GM12865 (cell line): ENCODE measurements around the gene MS4A10.

Experiments
- DNase-seq: peaks from one replicate; pipeline ENCODE4 v3.0.0; 2010; ENCODE audit warnings: low read depth
- H3K4me3 ChIP-seq: 2 replicates; pipeline ENCODE4 v1.5.1; 2011; ENCODE audit warnings: mild to moderate bottlenecking, low read depth, low read length, control low read depth
- CTCF ChIP-seq: IDR thresholded peaks from 2 replicates; pipeline ENCODE4 v1.5.1; 2011; ENCODE audit warnings: low read length, control low read depth, low read depth, inconsistent platforms; ENCODE audit not compliant: insufficient read depth; ENCODE audit errors: missing control alignments

The MS4A10 gene

GRCh38 chr11:60797846-60798630, 12.9 kb downstream of the MS4A10 start:
- no peak for DNase-seq
- TF ChIP-seq CTCF: no peak
- H3K4me3 ChIP-seq: no peak overlapping the region

GRCh38 chr11:60798631-60799030, 13.5 kb downstream of the MS4A10 start:
- no peak for TF ChIP-seq CTCF
- no peak for DNase-seq
- H3K4me3 ChIP-seq: no peak overlapping the region

DNA sequence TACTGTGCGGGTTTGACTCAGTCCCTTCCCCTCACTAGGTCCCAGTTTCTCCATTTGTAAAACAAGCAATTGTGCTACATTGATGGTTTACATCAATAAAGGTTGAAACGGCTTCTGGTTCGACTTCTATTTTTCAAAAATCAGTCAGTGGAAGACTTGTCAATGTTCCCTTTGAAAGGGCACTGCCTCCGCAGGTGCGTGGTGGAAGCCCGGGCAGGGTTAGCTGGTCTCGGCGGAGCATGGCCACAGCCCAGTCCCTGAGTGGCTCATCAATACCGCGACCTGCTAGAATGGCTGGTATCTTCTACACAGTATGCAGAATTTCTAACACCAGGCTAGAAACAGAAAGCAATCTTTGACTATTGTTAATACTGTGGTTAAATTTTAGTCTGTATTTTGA, 16.1 kb downstream of the MS4A10 start:
- H3K4me3 ChIP-seq: no peak overlapping the region
- no peak for DNase-seq
- TF ChIP-seq CTCF: no peak

DNA sequence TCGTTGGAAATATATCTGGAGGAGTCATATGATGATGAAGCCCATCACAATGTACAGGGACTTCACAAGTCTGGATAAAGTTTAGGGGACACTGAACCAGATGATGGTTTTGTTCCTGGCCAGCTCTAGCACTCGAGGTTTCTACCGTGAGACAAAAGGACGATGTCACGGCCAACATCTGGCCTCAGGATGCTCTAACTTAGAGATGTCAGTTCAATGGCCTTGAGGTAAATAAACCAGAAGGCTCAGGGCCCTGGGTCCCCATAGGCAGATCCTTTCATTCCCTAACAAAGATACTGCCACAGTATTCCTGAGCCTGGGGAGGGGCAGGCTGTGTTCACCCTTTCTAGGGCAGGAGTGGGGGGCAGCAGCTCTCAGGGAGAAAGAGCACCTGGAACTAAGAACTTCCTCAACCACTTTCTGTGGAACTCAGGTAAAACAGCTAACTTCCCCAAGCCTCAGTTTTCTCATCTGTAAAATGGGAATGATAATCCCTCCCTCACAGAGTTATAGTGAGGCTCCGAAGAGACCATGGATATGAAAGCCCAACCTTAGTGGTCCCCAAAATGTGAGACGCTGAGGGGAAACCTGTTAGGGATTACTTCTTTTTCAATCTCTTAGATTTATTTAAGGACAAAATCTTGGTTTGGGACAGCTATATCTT, 18.3 kb downstream of the MS4A10 start:
- no peak overlapping the region for H3K4me3 ChIP-seq
- DNase-seq: no peak
- no peak for TF ChIP-seq CTCF

- H3K4me3 ChIP-seq: no peak overlapping the region
- no peak for DNase-seq
- TF ChIP-seq CTCF: no peak
Observed at GRCh38 chr11:60809249-60809648, 24.1 kb downstream of the MS4A10 start.

- no peak for DNase-seq
- no peak overlapping the region for H3K4me3 ChIP-seq
- no peak for TF ChIP-seq CTCF
Observed at GRCh38 chr11:60809691-60810090, 24.6 kb downstream of the MS4A10 start.
